Sigmoid colon (tissue), 7 donors: ENCODE data around the gene JUND. TPM values are rescaled to one million over a fixed set of nuclear protein-coding genes. Genes with fewer than 3 reads are reported as not detected.

ENCODE experiments used
- DNase-seq: peaks from one replicate; pipeline ENCODE4 v3.0.0-alpha.2; 2019
- H3K27ac ChIP-seq, 4 donors: fragments of 200-600 bp; sonication (generic); one replicate each; pipeline ENCODE4 v1.5.1; 2016 to 2019; ENCODE audit warnings: mild to moderate bottlenecking in 1 of 4
- H3K27me3 ChIP-seq, 3 donors: fragments of 200-600 bp; sonication (generic); one replicate each; pipeline ENCODE4 v1.5.1; 2019; ENCODE audit warnings: mild to moderate bottlenecking in 1 of 3
- H3K36me3 ChIP-seq, 4 donors: fragments of 200-600 bp; sonication (generic); one replicate each; pipeline ENCODE4 v1.5.1; 2016 to 2019
- H3K4me1 ChIP-seq, 4 donors: fragments of 200-600 bp; sonication (generic); one replicate each; pipeline ENCODE4 v1.5.1; 2017 to 2019
- H3K4me3 ChIP-seq, 4 donors: fragments of 200-600 bp; sonication (generic); one replicate each; pipeline ENCODE4 v1.5.1; 2017 to 2019; ENCODE audit warnings: mild to moderate bottlenecking in 2 of 4, moderate library complexity in 1 of 4
- H3K9me3 ChIP-seq, 4 donors: fragments of 200-600 bp in 3 of 4; sonication (generic) in 3 of 4; one replicate each; pipeline versions ENCODE4 v1.5.1 to v1.6.1; 2013 to 2019
- CTCF ChIP-seq, 4 experiments: fragments of 450-650 bp in 3 of 4; fragments of 200-600 bp in 1 of 4; IDR thresholded peaks; one replicate each; pipeline ENCODE4 v1.5.1; 2016 to 2019; ENCODE audit warnings: antibody characterized with exemption in 4 of 4, mild to moderate bottlenecking in 3 of 4, moderate library complexity in 2 of 4
- EP300 ChIP-seq, 4 donors: sonication (generic); formaldehyde crosslinking; IDR thresholded peaks; one replicate each; pipeline ENCODE4 v1.6.1; 2017; ENCODE audit warnings: antibody characterized with exemption in 4 of 4
- POLR2A ChIP-seq, 2 donors: fragments of 450-650 bp; IDR thresholded peaks; one replicate each; pipeline ENCODE4 v1.6.1; 2016; ENCODE audit warnings: antibody characterized with exemption in 2 of 2, mild to moderate bottlenecking in 2 of 2, moderate library complexity in 2 of 2
- POLR2AphosphoS5 ChIP-seq, 4 donors: sonication (generic); formaldehyde crosslinking; IDR thresholded peaks; one replicate each; pipeline ENCODE4 v1.6.1; 2017; ENCODE audit warnings: antibody characterized with exemption in 4 of 4
- WGBS, 2 donors: extraction: QIAGEN DNeasy Blood & Tissue Kit; methylation state at CpG; one replicate each; pipeline ENCODE4 v1.1.7; 2013; 5-methylcytosine and 5-hydroxymethylcytosine counted together
- intact Hi-C: fragments of 100-400 bp; cut with DNase I; formaldehyde crosslinking; loops from one replicate; pipeline ENCODE4 v1.15.1; 2023
- polyA plus RNA-seq, 3 donors: library from polyadenylated mRNA; stranded (reverse); fragments of 200-250 nt; gene quantifications; one replicate each; pipeline ENCODE4 v1.2.3, GENCODE V29; 2013
- total RNA-seq, 4 donors: library from RNA; depleted of rRNA; stranded (reverse); fragments of >200 nt; gene quantifications; one replicate each; pipeline ENCODE4 v1.1.0, GENCODE V29; 2016
- donor health status: healthy with polysubstance abuse.
- donor health status: Bipolar disorder and iron deficiency.
- donor health status: healthy.

The JUND gene
- total and polyA plus RNA-seq, 7 donors, result 163 to 369 (median 180) TPM

DNA sequence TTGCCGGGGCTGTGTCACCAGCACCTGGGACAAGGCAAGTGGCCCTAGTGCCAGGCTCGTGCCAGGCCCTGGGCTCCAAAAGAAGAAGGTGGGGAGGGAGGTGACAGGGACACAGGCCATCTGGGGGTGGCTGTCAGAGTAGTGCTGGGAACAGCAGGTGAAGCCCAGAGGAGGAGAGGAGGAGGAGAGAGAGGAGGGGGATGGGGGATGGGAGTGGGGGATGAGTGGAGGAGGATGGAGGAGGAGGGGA is 22.7 kb upstream of the JUND start:
- TF ChIP-seq EP300 (IDR thresholded peaks at IDR 0.05), result no peak
- Histone ChIP-seq H3K4me3 (peak overlapping the region in 3 of 4 donors; percentile 33 to 42 (median 41)), H3K36me3 (peaks cover 0 to 14% (median 5%) of the 10 kb centered on the region in 4 donors), H3K27ac (peak overlapping the region; percentile 93 to 97 (median 96)), H3K4me1 (peaks cover 0 to 75% (median 62%) of the 10 kb centered on the region in 4 donors), H3K9me3 (no peaks in the 10 kb centered on the region), H3K27me3 (no peaks in the 10 kb centered on the region)
- intact Hi-C loops, result no loop called here
- WGBS, 2 donors, result 17 to 40% methylated on average over 2 of the region's 2 CpGs
- DNase-seq, result no peak

DNA sequence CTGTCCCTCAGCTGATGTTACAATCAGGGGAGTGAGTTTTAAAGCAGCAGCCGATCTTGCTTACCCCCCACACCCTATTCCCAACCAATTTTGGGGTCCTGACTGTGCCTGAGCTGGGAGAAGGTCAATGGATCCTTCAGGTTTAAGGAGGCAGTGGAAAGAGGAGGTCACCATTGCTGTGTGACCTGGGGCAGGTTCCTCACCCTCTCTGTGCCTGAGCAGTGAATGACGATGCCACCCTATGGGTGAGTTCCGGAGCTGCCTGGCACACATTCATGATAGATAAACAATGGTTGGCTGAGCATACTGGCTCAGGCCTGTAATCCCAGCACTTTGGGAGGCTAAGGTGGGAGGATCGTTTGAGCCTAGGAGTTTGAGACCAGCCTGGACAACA is 20.3 kb upstream of the JUND start:
- Histone ChIP-seq H3K27ac (peak overlapping the region; percentile 69 to 97 (median 82)), H3K27me3 (no peaks in the 10 kb centered on the region), H3K36me3 (no peaks in the 10 kb centered on the region), H3K4me3 (no peak overlapping the region), H3K4me1 (peaks cover 0 to 61% (median 56%) of the 10 kb centered on the region in 4 donors), H3K9me3 (no peaks in the 10 kb centered on the region)
- TF ChIP-seq CTCF (IDR thresholded peaks at IDR 0.05) (no peak), POLR2AphosphoS5 (IDR thresholded peaks at IDR 0.05) (no peak), POLR2A (IDR thresholded peaks at IDR 0.05) (no peak), EP300 (IDR thresholded peaks at IDR 0.05) (no peak)
- 36 to 79% methylated on average over 4 of the region's 4 CpGs for WGBS, 2 donors
- no peak for DNase-seq
- intact Hi-C loops, result no loop called here

DNA sequence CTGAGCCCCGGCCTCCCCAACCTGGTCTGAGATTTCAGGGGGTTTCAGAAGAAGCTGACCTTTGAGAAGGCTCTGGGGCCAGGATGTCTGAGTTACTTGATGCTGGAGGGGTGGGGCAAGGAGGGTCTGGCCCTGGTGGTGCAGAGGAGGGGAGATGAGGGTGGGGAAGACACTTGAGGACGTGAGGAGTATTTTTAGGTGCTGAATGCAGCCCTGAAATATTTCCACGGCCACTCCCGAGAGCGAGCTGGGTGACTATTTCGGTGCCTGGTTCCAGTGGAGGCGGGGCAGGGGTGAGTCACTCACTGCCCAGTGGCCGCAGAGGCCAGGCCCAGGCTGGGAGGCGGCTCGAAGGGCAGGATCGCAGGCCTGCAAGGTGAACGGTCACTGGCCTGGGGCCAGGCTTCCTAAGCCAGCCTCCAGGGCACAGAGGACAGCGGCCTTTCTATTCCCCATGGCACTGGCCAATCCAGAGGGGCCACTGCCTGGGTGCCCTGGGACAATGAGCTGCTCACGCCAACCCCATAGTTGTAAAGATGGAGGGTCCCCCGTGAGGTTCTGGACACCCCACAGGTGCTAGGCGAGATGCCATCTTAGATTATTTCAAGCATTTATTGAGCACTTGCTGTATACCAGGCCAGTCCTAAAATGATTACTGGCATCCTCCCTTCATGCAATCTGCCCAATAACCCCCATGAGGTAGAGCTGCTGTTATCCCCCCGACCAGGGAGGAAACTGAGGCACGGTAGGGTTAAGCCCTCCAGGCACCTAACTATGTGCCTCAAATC is 19.7 kb upstream of the JUND start:
- Histone ChIP-seq H3K27ac (peak overlapping the region; percentile 69 to 97 (median 82)), H3K4me1 (peaks cover 0 to 55% (median 51%) of the 10 kb centered on the region in 4 donors), H3K9me3 (no peaks in the 10 kb centered on the region), H3K36me3 (no peaks in the 10 kb centered on the region), H3K4me3 (no peak overlapping the region), H3K27me3 (no peaks in the 10 kb centered on the region)
- intact Hi-C loops, result no loop called here
- WGBS, 2 donors, result 42 to 66% methylated on average over 18 of the region's 18 CpGs
- TF ChIP-seq POLR2A (IDR thresholded peaks at IDR 0.05), result no peak
- no peak for TF ChIP-seq CTCF (IDR thresholded peaks at IDR 0.05)
- TF ChIP-seq EP300 (IDR thresholded peaks at IDR 0.05), result no peak
- TF ChIP-seq POLR2AphosphoS5 (IDR thresholded peaks at IDR 0.05), result peak in 2 of 4 donors; percentile 11 to 33
- DNase-seq, result peak; percentile 88

DNA sequence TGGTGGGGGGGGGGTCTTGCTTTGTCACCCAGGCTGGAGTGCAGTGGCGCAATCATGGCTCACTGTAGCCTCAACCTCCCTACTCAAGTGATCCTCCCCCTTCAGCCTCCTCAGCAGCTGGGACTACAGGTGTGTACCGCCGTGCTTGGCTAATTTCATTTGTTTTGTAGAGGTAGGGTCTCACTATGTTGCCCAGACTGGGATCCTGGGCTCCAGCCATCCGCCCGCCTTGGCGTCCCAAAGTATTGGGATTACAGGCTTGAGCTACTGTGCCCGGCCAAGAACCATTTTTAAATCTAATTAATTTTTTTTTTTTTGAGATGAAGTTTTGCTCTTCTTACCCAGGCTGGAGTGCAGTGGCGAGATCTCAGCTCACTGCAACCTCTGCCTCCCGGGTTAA is 18.2 kb upstream of the JUND start:
- intact Hi-C loops, result no loop called here
- no peak overlapping the region for H3K4me3 ChIP-seq
- H3K4me1 ChIP-seq, result peaks cover 0 to 40% (median 36%) of the 10 kb centered on the region in 4 donors
- H3K27me3 ChIP-seq, result no peaks in the 10 kb centered on the region
- TF ChIP-seq EP300 (IDR thresholded peaks at IDR 0.05), result no peak
- no peak for TF ChIP-seq CTCF (IDR thresholded peaks at IDR 0.05)
- no peak for TF ChIP-seq POLR2A (IDR thresholded peaks at IDR 0.05)
- WGBS, 2 donors, result 86 to 93% methylated on average over 9 of the region's 9 CpGs
- no peak for DNase-seq
- H3K27ac ChIP-seq, result peak overlapping the region in 1 of 4 donors; percentile 95
- no peaks in the 10 kb centered on the region for H3K9me3 ChIP-seq
- H3K36me3 ChIP-seq, result no peaks in the 10 kb centered on the region

DNA sequence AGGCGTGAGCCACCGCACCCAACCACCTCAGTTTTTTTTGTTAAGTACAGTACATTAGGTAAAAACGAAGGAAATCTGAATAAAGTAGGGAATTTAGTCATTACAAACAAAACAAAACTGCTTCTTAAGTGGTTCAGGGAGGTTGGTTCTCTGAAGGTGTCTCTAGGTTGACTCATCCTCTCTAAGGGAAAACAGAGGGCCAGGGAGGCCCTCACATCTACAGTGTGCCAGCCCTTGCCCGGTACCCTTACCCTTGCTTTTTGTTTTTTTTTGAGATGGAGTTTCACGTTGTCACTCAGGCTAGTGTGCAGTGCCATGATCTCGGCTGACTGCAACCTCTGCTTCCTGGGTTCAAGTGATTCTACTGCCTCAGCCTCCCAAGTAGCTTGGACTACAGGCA is 17.2 kb upstream of the JUND start:
- Histone ChIP-seq H3K9me3 (no peaks in the 10 kb centered on the region), H3K27ac (no peak overlapping the region), H3K4me3 (no peak overlapping the region), H3K36me3 (no peaks in the 10 kb centered on the region), H3K4me1 (peaks cover 0 to 34% (median 28%) of the 10 kb centered on the region in 4 donors), H3K27me3 (no peaks in the 10 kb centered on the region)
- intact Hi-C loops, result no loop called here
- TF ChIP-seq CTCF (IDR thresholded peaks at IDR 0.05), result no peak
- no peak for TF ChIP-seq POLR2A (IDR thresholded peaks at IDR 0.05)
- no peak for DNase-seq
- 81% methylated on average over 6 of the region's 6 CpGs for WGBS, 2 donors
